Measurements from ENCODE around the gene NEK5.

- TF ChIP-seq CTCF (conservative IDR thresholded peaks at IDR 0.05; ENCODE audit: low read depth in 2 of 2): no peak
- no peak for TF ChIP-seq EZH2 (IDR thresholded peaks at IDR 0.05; ENCODE audit: low read depth, unreplicated experiment)
- TF ChIP-seq POLR2AphosphoS5 (IDR thresholded peaks at IDR 0.05; ENCODE audit: low read depth): no peak
- TF ChIP-seq STAT1 (IDR thresholded peaks at IDR 0.05; ENCODE audit: unreplicated experiment): no peak
- TF ChIP-seq REST (IDR thresholded peaks at IDR 0.05; ENCODE audit: unreplicated experiment): no peak
- no peak for TF ChIP-seq JUNB (IDR thresholded peaks at IDR 0.05; ENCODE audit: unreplicated experiment)
- no peak for TF ChIP-seq ZNF331 (CRISPR knock-in tag; IDR thresholded peaks at IDR 0.05; ENCODE audit: low read depth)
These were observed 129.4 kb downstream of the NEK5 start for GRCh38 chr13:51999510-51999911.

Measured in GM23338 (cell line).